ENCODE data around the gene C2.
"Not testable (repeated sequence)": the region's sequence is repeated elsewhere in the genome, so short reads cannot be mapped to it uniquely, and the experiment has no call there.

DNA sequence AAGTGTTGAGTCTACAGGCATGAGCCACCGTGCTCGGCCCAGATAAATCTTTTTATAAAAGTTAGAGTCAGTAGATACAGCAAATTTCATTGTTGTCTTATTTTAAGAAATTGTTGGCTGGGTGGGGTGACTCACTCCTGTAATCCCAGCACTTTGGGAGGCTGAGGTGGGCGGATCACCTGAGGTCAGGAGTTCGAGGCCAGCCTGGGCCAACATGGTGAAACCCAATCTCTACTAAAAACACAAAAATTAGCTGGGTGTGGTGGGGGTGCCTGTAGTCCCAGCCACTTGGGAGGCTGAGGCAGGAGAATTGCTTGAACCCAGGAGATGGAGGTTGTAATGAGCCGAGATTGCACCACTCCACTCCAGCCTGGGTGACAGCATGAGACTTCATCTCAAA is 19.3 kb upstream of the C2 start:
- not testable (repeated sequence) for TF ChIP-seq POLR2AphosphoS5, POLR2A, EP300 (IDR thresholded peaks at IDR 0.05)

Data from stomach (tissue), 4 donors.